Caco-2 (cell line): ENCODE measurements around the gene GRM7. TPM values are rescaled to one million over a fixed set of nuclear protein-coding genes. Genes with fewer than 3 reads are reported as not detected.

Experiments
- BruUV-seq: library from RNA; stranded (reverse); fragments of 400-500 nt; replicated peaks from 2 replicates; lab custom pipeline; 2021; lab: Mats Ljungman, UMichigan
- CTCF ChIA-PET: fragments of 300-600 bp; sonication (Branson Sonifier 250); formaldehyde crosslinking; loops from one replicate; lab custom pipeline; 2022; ENCODE audit warnings: antibody characterized with exemption; lab: Charles Lee
- POLR2A ChIA-PET: fragments of 300-600 bp; sonication (Branson Sonifier 250); formaldehyde crosslinking; loops from one replicate; lab custom pipeline; 2022; ENCODE audit warnings: antibody characterized with exemption; lab: Charles Lee
- DNase-seq, 2 experiments: peaks; one replicate each; pipeline versions ENCODE4 v3.0.0 to v3.0.0-alpha.2; 2020 to 2022
- H3K27me3 ChIP-seq: replicated peaks from 2 replicates; pipeline ENCODE4 v1.6.0; 2011; ENCODE audit warnings: low read length; ENCODE audit not compliant: control insufficient read depth, insufficient read depth
- H3K36me3 ChIP-seq: 2 replicates; pipeline ENCODE4 v1.5.1; 2011; ENCODE audit warnings: low read length; ENCODE audit not compliant: control insufficient read depth, insufficient read depth
- H3K4me1 ChIP-seq: fragments of 250-450 bp; sonication (Bioruptor Pico); 2 replicates; pipeline ENCODE4 v1.5.1; 2020; ENCODE audit warnings: mild to moderate bottlenecking
- H3K4me3 ChIP-seq: 2 replicates; pipeline ENCODE4 v1.5.1; 2011; ENCODE audit warnings: low read depth, mild to moderate bottlenecking, control low read depth, low read length
- H3K9me3 ChIP-seq: fragments of 250-450 bp; sonication (Bioruptor Pico); 2 replicates; pipeline ENCODE4 v1.5.1; 2020; ENCODE audit warnings: mild to moderate bottlenecking, moderate library complexity
- H3K27ac Mint-ChIP-seq: one replicate; pipeline ENCODE4 v1.8.0; 2022; ENCODE audit warnings: mixed read lengths; ENCODE audit not compliant: unreplicated experiment
- H3K27me3 Mint-ChIP-seq: one replicate; pipeline ENCODE4 v1.8.0; 2022; ENCODE audit warnings: mixed read lengths; ENCODE audit not compliant: insufficient read depth, unreplicated experiment
- H3K36me3 Mint-ChIP-seq: one replicate; pipeline ENCODE4 v1.8.0; 2022; ENCODE audit warnings: mild to moderate bottlenecking, mixed read lengths; ENCODE audit not compliant: insufficient read depth, unreplicated experiment
- H3K4me1 Mint-ChIP-seq: one replicate; pipeline ENCODE4 v1.8.0; 2022; ENCODE audit warnings: low read depth, mixed read lengths; ENCODE audit not compliant: unreplicated experiment
- H3K4me3 Mint-ChIP-seq: one replicate; pipeline ENCODE4 v1.8.0; 2022; ENCODE audit warnings: mild to moderate bottlenecking, moderate library complexity, mixed read lengths; ENCODE audit not compliant: unreplicated experiment
- H3K9me3 Mint-ChIP-seq: one replicate; pipeline ENCODE4 v1.8.0; 2022; ENCODE audit warnings: mixed read lengths; ENCODE audit not compliant: unreplicated experiment
- intact Hi-C: fragments of 100-400 bp; cut with micrococcal nuclease; formaldehyde crosslinking; loops from one replicate; pipeline ENCODE4 v1.10.0; 2022; ENCODE audit not compliant: unreplicated experiment
- total RNA-seq: library from RNA; stranded (reverse); gene quantifications from 2 replicates; pipeline ENCODE4 v1.2.3, GENCODE V29; 2022
- TF ChIP-seq, protein P1 (sequence below), 2 experiments: fragments of 200-600 bp in 1 of 2; IDR thresholded peaks; 1 replicate in 1 of 2; 2 replicates in 1 of 2; pipeline versions ENCODE4 v1.5.1 to v1.8.0; 2011 to 2022; ENCODE audit warnings: antibody characterized with exemption in 1 of 2, control low read depth in 1 of 2, inconsistent platforms in 1 of 2, low read depth in 1 of 2, low read length in 1 of 2, mild to moderate bottlenecking in 1 of 2, moderate library complexity in 1 of 2; ENCODE audit not compliant: insufficient read depth in 1 of 2, severe bottlenecking in 1 of 2, unreplicated experiment in 1 of 2

The GRM7 gene
- total RNA-seq, 1 experiment from 2014 or later: not detected

DNA sequence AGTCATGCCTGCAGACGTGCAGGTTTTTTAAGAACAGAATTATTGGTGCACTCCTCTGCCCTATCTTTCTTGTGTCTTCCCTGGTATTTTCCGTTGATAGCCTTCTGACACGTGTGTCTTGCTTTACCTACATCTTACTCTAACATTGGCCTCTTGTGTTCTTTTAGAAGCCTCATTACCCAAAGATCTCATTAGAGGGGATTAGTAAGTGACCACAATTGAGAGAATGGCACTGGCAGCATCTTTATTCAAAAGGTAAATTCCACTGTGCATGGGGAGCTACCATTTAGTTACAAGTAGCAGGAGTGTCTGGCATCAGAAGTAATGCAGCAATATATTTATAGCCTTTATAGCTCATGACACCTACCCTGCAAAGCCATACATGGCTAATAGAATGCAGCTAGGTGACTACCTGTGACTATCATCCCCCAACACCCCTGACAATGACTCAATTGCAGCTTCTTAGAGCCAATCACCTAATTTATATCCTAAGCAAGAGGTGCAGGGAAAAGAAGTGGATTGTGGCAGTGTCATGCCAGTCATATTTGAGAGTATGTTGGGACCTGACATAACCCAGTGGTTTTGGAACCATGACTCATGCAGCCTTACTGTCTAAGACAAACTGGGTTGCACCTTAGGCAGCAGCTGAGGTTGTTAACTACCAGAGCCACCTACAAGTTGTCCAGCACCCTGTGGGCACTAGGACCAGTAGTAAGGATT lies 164.8 kb downstream of the GRM7 start:
- no peaks in the 10 kb centered on the region for H3K36me3 Mint-ChIP-seq
- H3K4me1 Mint-ChIP-seq: no peaks in the 10 kb centered on the region
- no peaks in the 10 kb centered on the region for H3K4me1 ChIP-seq
- no peaks in the 10 kb centered on the region for H3K9me3 ChIP-seq
- ChIA-PET POLR2A (no interaction called here), CTCF (no interaction called here)
- H3K36me3 ChIP-seq: no peaks in the 10 kb centered on the region
- no peaks in the 10 kb centered on the region for H3K9me3 Mint-ChIP-seq
- TF ChIP-seq, protein P1, sequence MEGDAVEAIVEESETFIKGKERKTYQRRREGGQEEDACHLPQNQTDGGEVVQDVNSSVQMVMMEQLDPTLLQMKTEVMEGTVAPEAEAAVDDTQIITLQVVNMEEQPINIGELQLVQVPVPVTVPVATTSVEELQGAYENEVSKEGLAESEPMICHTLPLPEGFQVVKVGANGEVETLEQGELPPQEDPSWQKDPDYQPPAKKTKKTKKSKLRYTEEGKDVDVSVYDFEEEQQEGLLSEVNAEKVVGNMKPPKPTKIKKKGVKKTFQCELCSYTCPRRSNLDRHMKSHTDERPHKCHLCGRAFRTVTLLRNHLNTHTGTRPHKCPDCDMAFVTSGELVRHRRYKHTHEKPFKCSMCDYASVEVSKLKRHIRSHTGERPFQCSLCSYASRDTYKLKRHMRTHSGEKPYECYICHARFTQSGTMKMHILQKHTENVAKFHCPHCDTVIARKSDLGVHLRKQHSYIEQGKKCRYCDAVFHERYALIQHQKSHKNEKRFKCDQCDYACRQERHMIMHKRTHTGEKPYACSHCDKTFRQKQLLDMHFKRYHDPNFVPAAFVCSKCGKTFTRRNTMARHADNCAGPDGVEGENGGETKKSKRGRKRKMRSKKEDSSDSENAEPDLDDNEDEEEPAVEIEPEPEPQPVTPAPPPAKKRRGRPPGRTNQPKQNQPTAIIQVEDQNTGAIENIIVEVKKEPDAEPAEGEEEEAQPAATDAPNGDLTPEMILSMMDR (IDR thresholded peaks at IDR 0.05; ENCODE audit: insufficient read depth in 1 of 2, low read depth in 1 of 2, low read length in 1 of 2, severe bottlenecking in 1 of 2, unreplicated experiment in 1 of 2): no peak
- no peak overlapping the region for H3K27ac Mint-ChIP-seq
- peaks cover 5% of the 10 kb centered on the region for H3K27me3 Mint-ChIP-seq
- no peak overlapping the region for H3K4me3 Mint-ChIP-seq
- intact Hi-C loops: no loop called here
- H3K4me3 ChIP-seq: no peak overlapping the region
- H3K27me3 ChIP-seq: no peaks in the 10 kb centered on the region
- BruUV-seq: no TSS peak
- no peak for DNase-seq

DNA sequence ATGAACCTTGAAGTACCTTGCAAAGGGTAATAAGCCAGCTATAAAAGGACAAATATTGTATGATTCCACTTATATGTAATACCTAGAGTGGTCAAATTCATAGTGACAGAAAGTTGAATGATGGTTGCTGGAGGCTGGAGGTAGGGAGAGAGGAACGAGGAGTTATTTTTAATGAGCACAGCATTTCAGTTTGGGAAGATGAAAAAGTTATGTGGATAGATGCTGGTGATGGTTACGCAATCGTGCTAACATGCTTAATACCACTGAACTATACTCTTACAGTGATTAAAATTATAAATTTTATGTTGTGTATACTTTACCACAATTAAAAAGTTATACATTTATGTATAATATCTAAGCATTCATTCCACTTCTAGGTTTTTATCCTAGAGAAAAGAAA lies 168.6 kb downstream of the GRM7 start:
- POLR2A ChIA-PET: no interaction called here
- Histone ChIP-seq H3K9me3 (no peaks in the 10 kb centered on the region), H3K36me3 (no peaks in the 10 kb centered on the region), H3K4me1 (no peaks in the 10 kb centered on the region), H3K4me3 (no peak overlapping the region), H3K27me3 (no peaks in the 10 kb centered on the region)
- Mint-ChIP-seq H3K36me3 (no peaks in the 10 kb centered on the region), H3K27me3 (peaks cover 5% of the 10 kb centered on the region), H3K9me3 (no peaks in the 10 kb centered on the region), H3K4me1 (no peaks in the 10 kb centered on the region), H3K4me3 (no peak overlapping the region), H3K27ac (no peak overlapping the region)
- TF ChIP-seq, protein P1 (IDR thresholded peaks at IDR 0.05; ENCODE audit: insufficient read depth in 1 of 2, low read depth in 1 of 2, low read length in 1 of 2, severe bottlenecking in 1 of 2, unreplicated experiment in 1 of 2): no peak
- no peak for DNase-seq
- intact Hi-C loops: no loop called here
- no TSS peak for BruUV-seq
- CTCF ChIA-PET: no interaction called here

DNA sequence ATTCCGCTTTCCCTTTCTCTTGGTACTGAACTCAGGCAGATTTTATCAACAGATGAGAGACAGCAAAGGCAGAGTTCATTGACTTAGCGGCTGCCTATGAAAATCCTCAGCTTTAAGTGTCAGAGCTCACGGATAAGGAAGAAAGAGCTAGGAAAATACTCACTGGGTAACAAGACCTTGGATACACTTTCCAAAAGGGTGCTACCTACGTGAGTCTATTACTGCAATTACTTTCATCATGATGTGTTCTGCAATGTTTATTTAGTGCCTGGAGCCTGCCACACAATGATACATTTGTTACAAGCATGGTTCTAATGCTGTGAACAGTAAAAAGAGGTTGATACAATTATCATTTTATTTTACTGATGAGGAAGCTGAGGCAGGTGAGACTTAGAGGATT lies 177.5 kb downstream of the GRM7 start:
- CTCF ChIA-PET: no interaction called here
- H3K9me3 Mint-ChIP-seq: no peaks in the 10 kb centered on the region
- no peaks in the 10 kb centered on the region for H3K9me3 ChIP-seq

More for the DNA sequence above, 177.5 kb downstream of the GRM7 start:
- Mint-ChIP-seq H3K36me3 (no peaks in the 10 kb centered on the region), H3K27me3 (no peaks in the 10 kb centered on the region), H3K27ac (no peak overlapping the region), H3K4me3 (no peak overlapping the region), H3K4me1 (no peaks in the 10 kb centered on the region)
- no TSS peak for BruUV-seq
- Histone ChIP-seq H3K4me3 (no peak overlapping the region), H3K4me1 (no peaks in the 10 kb centered on the region), H3K36me3 (no peaks in the 10 kb centered on the region), H3K27me3 (no peaks in the 10 kb centered on the region)
- no peak for DNase-seq
- TF ChIP-seq, protein P1 (IDR thresholded peaks at IDR 0.05; ENCODE audit: insufficient read depth in 1 of 2, low read depth in 1 of 2, low read length in 1 of 2, severe bottlenecking in 1 of 2, unreplicated experiment in 1 of 2): no peak
- POLR2A ChIA-PET: no interaction called here
- intact Hi-C loops: no loop called here
